Measurements from ENCODE around the gene SUSD5. TPM values are rescaled to one million over a fixed set of nuclear protein-coding genes. Genes with fewer than 3 reads are reported as not detected.
"Not testable (repeated sequence)": the region's sequence is repeated elsewhere in the genome, so short reads cannot be mapped to it uniquely, and the experiment has no call there.

Gene SUSD5
- total RNA-seq, 1 donor from 2014 or later: not detected

DNA sequence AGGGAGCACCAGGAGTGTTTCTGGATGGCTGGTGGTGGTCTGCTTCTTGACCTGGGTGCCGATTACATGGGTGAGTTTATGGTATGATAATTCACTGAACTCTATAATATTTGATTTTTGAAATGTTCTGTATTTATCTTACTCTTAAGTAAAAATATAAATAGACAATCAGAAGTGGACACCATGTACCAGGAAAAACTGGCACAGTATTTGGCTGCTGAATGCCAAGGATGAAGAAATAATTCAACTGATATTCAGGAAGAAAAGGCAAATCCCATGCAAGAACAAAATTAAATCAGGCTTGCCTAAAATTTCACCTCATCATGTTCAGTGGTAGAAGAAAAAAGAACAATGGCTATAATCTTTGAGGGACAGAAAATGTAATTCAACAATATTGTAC is 53.2 kb downstream of the SUSD5 start:
- H3K4me3 Mint-ChIP-seq (ENCODE audit: low read depth): no peak overlapping the region
- H3K9me3 Mint-ChIP-seq: no peaks in the 10 kb centered on the region
- no peak for DNase-seq (ENCODE audit: low spot score)
- H3K4me1 Mint-ChIP-seq (ENCODE audit: low read depth): no peaks in the 10 kb centered on the region
- H3K36me3 Mint-ChIP-seq (ENCODE audit: low read depth): no peaks in the 10 kb centered on the region
- no peak overlapping the region for H3K27ac Mint-ChIP-seq
- peaks cover 19% of the 10 kb centered on the region for H3K27me3 Mint-ChIP-seq (ENCODE audit: low read depth)
- intact Hi-C loops (cut with micrococcal nuclease): no loop called here

DNA sequence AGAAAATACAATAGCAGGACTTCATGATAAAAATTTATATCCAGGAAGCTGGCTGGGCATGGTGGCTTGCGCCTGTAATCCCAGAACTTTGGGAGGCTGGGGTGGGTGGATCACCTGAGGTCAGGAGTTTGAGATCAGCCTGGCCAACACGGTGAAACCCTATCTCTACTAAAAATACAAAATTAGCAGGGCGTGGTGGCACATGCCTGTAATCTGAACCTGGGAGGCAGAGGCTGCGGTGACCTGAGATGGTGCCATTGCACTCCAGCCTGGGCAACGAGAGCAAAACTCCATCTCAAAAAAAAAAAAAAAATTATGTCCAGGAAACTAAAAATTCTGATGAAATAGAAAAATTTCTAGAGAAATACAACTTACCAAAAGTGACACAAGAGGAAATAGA is 56.0 kb downstream of the SUSD5 start:
- H3K9me3 Mint-ChIP-seq; DNase-seq (ENCODE audit: low spot score); H3K36me3 Mint-ChIP-seq (ENCODE audit: low read depth); H3K4me3 Mint-ChIP-seq (ENCODE audit: low read depth); intact Hi-C loops (cut with micrococcal nuclease); H3K4me1 Mint-ChIP-seq (ENCODE audit: low read depth); H3K27ac Mint-ChIP-seq: not testable (repeated sequence)
- peaks cover 28% of the 10 kb centered on the region for H3K27me3 Mint-ChIP-seq (ENCODE audit: low read depth)

DNA sequence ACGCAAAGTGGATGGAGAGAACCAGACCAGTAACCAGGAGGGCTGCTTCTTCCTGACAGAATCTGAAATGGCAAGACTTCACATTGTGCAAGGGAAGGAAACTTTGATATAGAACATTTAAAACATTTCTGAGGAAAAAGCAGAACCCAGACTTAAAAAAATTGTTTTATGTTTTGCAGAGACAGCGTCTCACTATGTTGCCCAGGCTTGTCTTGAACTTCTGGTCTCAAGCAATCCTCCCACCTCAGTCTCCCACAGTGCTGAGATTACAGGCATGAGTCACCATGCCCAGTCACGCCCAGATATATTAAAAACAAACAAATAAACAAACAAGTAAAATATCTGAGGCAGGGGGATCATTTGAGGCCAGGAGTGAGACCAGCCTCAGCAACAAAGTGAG is 58.6 kb downstream of the SUSD5 start:
- DNase-seq (ENCODE audit: low spot score): no peak
- intact Hi-C loops (cut with micrococcal nuclease): no loop called here
- no peaks in the 10 kb centered on the region for H3K36me3 Mint-ChIP-seq (ENCODE audit: low read depth)
- H3K4me1 Mint-ChIP-seq (ENCODE audit: low read depth): no peaks in the 10 kb centered on the region
- H3K4me3 Mint-ChIP-seq (ENCODE audit: low read depth): no peak overlapping the region
- no peaks in the 10 kb centered on the region for H3K9me3 Mint-ChIP-seq
- H3K27ac Mint-ChIP-seq: no peak overlapping the region
- H3K27me3 Mint-ChIP-seq (ENCODE audit: low read depth): peaks cover 28% of the 10 kb centered on the region

- H3K27me3 Mint-ChIP-seq (ENCODE audit: low read depth): peaks cover 28% of the 10 kb centered on the region
- no peak overlapping the region for H3K27ac Mint-ChIP-seq
- H3K9me3 Mint-ChIP-seq: no peaks in the 10 kb centered on the region
- H3K4me3 Mint-ChIP-seq (ENCODE audit: low read depth): no peak overlapping the region
- intact Hi-C loops (cut with micrococcal nuclease): no loop called here
- H3K36me3 Mint-ChIP-seq (ENCODE audit: low read depth): no peaks in the 10 kb centered on the region
- H3K4me1 Mint-ChIP-seq (ENCODE audit: low read depth): no peaks in the 10 kb centered on the region
- no peak for DNase-seq (ENCODE audit: low spot score)
These were observed 59.4 kb downstream of the SUSD5 start for GRCh38 chr3:33159234-33159633.

DNA sequence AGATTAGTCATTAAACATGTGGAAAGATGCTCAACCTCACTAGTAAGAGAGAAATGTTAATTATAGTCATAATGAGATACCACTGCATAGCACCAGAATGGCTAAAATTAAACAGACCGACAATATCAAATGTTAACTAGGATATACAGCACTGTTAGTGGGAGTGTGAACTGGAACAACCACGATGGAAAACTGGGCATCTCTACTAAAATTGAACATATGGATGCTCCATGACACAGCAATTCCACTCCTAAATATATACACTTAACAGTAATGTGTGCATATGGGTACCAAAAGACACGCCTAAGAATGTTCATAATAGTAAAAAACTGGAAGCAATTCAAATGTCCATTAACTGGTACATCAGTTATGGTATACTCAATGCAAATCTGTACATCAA is 63.3 kb downstream of the SUSD5 start:
- Mint-ChIP-seq H3K36me3 (ENCODE audit: low read depth) (no peaks in the 10 kb centered on the region), H3K4me3 (ENCODE audit: low read depth) (no peak overlapping the region), H3K27ac (no peak overlapping the region), H3K27me3 (ENCODE audit: low read depth) (peaks cover 14% of the 10 kb centered on the region), H3K9me3 (no peaks in the 10 kb centered on the region), H3K4me1 (ENCODE audit: low read depth) (no peaks in the 10 kb centered on the region)
- intact Hi-C loops (cut with micrococcal nuclease): no loop called here
- no peak for DNase-seq (ENCODE audit: low spot score)

DNA sequence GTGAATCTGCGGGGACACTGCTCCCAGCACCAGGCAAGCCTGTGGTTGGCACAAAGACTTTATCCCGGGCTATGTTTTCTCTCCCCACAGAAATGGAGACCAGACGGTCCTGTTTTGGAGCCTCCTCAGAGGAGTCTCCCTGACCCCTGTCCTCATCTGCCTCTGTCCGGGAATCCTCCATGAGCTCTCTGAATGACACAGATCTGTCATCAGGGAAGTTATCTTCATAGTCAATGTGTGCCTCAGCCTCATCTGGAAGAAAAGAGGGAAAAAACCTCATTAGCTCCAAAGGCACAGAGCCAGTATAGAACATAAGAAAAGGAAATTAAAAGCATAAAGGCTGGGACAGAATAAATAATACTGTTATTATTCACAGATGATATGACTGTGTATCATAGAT is 64.8 kb downstream of the SUSD5 start:
- no peak for DNase-seq (ENCODE audit: low spot score)
- Mint-ChIP-seq H3K4me3 (ENCODE audit: low read depth) (no peak overlapping the region), H3K36me3 (ENCODE audit: low read depth) (no peaks in the 10 kb centered on the region), H3K27ac (no peak overlapping the region), H3K27me3 (ENCODE audit: low read depth) (peaks cover 8% of the 10 kb centered on the region), H3K4me1 (ENCODE audit: low read depth) (no peaks in the 10 kb centered on the region), H3K9me3 (no peaks in the 10 kb centered on the region)
- intact Hi-C loops (cut with micrococcal nuclease): no loop called here

- Mint-ChIP-seq H3K27ac (no peak overlapping the region), H3K36me3 (ENCODE audit: low read depth) (no peaks in the 10 kb centered on the region), H3K27me3 (ENCODE audit: low read depth) (peaks cover 4% of the 10 kb centered on the region), H3K4me1 (ENCODE audit: low read depth) (no peaks in the 10 kb centered on the region), H3K4me3 (ENCODE audit: low read depth) (no peak overlapping the region), H3K9me3 (no peaks in the 10 kb centered on the region)
- DNase-seq (ENCODE audit: low spot score): no peak
- intact Hi-C loops (cut with micrococcal nuclease): no loop called here
These were observed 65.9 kb downstream of the SUSD5 start for GRCh38 chr3:33152363-33153360.

DNA sequence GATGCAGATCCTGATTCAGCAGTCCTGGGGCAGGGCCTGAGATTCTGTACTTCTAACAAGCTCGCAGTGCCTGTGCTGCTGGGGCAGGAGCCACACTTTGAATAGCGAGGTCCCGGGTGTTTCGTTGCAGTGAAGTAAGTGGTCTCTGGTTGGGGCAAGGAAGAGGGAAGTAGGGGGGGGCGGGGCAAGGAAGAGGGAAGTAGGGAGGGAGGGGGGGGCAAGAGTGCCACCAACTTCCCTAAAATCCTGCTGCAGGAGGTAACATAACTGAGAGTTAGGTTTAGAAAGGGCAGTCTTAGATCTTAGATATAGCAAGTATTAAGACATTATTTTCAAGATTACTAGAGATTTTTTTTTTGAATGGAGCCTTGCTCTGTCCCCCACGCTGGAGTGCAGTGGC is 69.3 kb downstream of the SUSD5 start:
- no peak for DNase-seq (ENCODE audit: low spot score)
- no peaks in the 10 kb centered on the region for H3K36me3 Mint-ChIP-seq (ENCODE audit: low read depth)
- no peaks in the 10 kb centered on the region for H3K9me3 Mint-ChIP-seq
- H3K4me3 Mint-ChIP-seq (ENCODE audit: low read depth): no peak overlapping the region
- H3K4me1 Mint-ChIP-seq (ENCODE audit: low read depth): no peaks in the 10 kb centered on the region
- H3K27ac Mint-ChIP-seq: no peak overlapping the region
- H3K27me3 Mint-ChIP-seq (ENCODE audit: low read depth): peaks cover 4% of the 10 kb centered on the region
- intact Hi-C loops (cut with micrococcal nuclease): no loop called here

- Mint-ChIP-seq H3K27ac (no peak overlapping the region), H3K36me3 (ENCODE audit: low read depth) (peaks cover 11% of the 10 kb centered on the region), H3K27me3 (ENCODE audit: low read depth) (peaks cover 2% of the 10 kb centered on the region), H3K4me3 (ENCODE audit: low read depth) (no peak overlapping the region), H3K4me1 (ENCODE audit: low read depth) (no peaks in the 10 kb centered on the region), H3K9me3 (no peaks in the 10 kb centered on the region)
- intact Hi-C loops (cut with micrococcal nuclease): no loop called here
- DNase-seq (ENCODE audit: low spot score): no peak
These were observed 71.7 kb downstream of the SUSD5 start for GRCh38 chr3:33146791-33147445.

GRCh38 chr3:33145901-33146580 is 72.6 kb downstream of the SUSD5 start:
- H3K9me3 Mint-ChIP-seq: no peaks in the 10 kb centered on the region
- peaks cover 11% of the 10 kb centered on the region for H3K36me3 Mint-ChIP-seq (ENCODE audit: low read depth)
- intact Hi-C loops (cut with micrococcal nuclease): no loop called here
- H3K4me1 Mint-ChIP-seq (ENCODE audit: low read depth): no peaks in the 10 kb centered on the region
- H3K27me3 Mint-ChIP-seq (ENCODE audit: low read depth): peaks cover 2% of the 10 kb centered on the region
- DNase-seq (ENCODE audit: low spot score): no peak
- H3K27ac Mint-ChIP-seq: no peak overlapping the region
- no peak overlapping the region for H3K4me3 Mint-ChIP-seq (ENCODE audit: low read depth)

- peaks cover 11% of the 10 kb centered on the region for H3K36me3 Mint-ChIP-seq (ENCODE audit: low read depth)
- no peak overlapping the region for H3K27ac Mint-ChIP-seq
- H3K4me3 Mint-ChIP-seq (ENCODE audit: low read depth): no peak overlapping the region
- intact Hi-C loops (cut with micrococcal nuclease): no loop called here
- DNase-seq (ENCODE audit: low spot score): no peak
- no peaks in the 10 kb centered on the region for H3K4me1 Mint-ChIP-seq (ENCODE audit: low read depth)
- no peaks in the 10 kb centered on the region for H3K9me3 Mint-ChIP-seq
- peaks cover under 1% of the 10 kb centered on the region for H3K27me3 Mint-ChIP-seq (ENCODE audit: low read depth)
These were observed 73.2 kb downstream of the SUSD5 start for GRCh38 chr3:33145221-33145900.

- Mint-ChIP-seq H3K4me1 (ENCODE audit: low read depth) (no peaks in the 10 kb centered on the region), H3K4me3 (ENCODE audit: low read depth) (no peak overlapping the region), H3K27ac (no peak overlapping the region), H3K36me3 (ENCODE audit: low read depth) (peaks cover 11% of the 10 kb centered on the region), H3K27me3 (ENCODE audit: low read depth) (no peaks in the 10 kb centered on the region), H3K9me3 (no peaks in the 10 kb centered on the region)
- intact Hi-C loops (cut with micrococcal nuclease): no loop called here
- DNase-seq (ENCODE audit: low spot score): no peak
These were observed 74.2 kb downstream of the SUSD5 start for GRCh38 chr3:33144433-33144832.
